C4-2B (cell line): ENCODE measurements around the gene SCNN1G.
A peak's percentile ranks its signal among the peaks of the same experiment; 100 is the strongest.

Experiments used
- H3K27ac ChIP-seq: fragments of 450-650 bp; 2 replicates; pipeline ENCODE4 v1.5.1; 2017
- CTCF ChIP-seq: fragments of 450-650 bp; conservative IDR thresholded peaks from 2 replicates; pipeline ENCODE4 v1.5.1; 2017; ENCODE audit warnings: mild to moderate bottlenecking
- ZFX ChIP-seq: fragments of 450-650 bp; IDR thresholded peaks from 2 replicates; pipeline ENCODE4 v1.6.1; 2017

Gene SCNN1G

GRCh38 chr16:23195366-23195978, 12.9 kb downstream of the SCNN1G start:
- no peak overlapping the region for H3K27ac ChIP-seq
- no peak for TF ChIP-seq ZFX
- no peak for TF ChIP-seq CTCF

DNA sequence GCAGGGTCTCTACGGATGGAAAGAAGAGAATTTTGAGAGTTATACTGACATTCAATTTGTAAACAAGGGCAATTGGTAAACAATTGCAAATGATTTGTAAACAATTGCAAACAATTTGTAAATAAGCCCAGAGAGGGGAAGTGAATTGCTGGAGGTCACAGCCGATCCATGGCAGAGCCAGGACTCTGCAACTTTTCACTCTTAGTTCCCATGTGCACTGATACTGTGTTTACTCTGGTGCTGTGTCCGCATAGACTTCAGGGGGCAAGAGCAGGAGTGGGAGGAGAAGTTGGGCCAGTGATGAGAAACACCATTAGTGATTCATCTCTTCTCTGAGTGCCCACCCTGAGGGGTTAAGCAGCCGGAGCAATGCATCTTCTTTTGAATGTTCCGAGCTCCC, 14.0 kb downstream of the SCNN1G start:
- no peak overlapping the region for H3K27ac ChIP-seq

DNA sequence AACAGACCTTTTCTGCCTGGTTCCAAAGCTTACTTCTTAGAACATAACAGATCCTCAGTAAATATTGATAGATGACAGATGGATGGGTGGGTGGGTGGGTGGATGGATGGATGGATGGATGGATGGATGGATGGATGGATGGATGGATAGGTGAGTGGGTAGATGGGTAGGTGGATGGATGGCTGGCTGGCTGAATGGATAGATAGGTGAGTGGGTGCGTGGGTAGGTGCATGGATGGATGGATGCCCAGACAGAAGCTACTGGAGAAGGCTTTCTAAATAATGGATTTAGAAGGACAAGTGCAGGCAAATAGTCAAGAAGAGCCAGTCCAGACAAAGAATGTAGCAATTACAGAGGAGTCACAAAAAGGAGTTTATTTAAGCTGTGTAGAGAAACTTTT, 19.6 kb downstream of the SCNN1G start:
- peak overlapping the region; percentile 64 for H3K27ac ChIP-seq
- TF ChIP-seq CTCF (no peak), ZFX (no peak)

More for the DNA sequence above, 14.0 kb downstream of the SCNN1G start:
- TF ChIP-seq CTCF: no peak
- no peak for TF ChIP-seq ZFX

GRCh38 chr16:23206986-23207385, 24.4 kb downstream of the SCNN1G start:
- no peak for TF ChIP-seq ZFX
- no peak for TF ChIP-seq CTCF
- peak overlapping the region; percentile 72; the same call in 1 of the 2 replicates for H3K27ac ChIP-seq

DNA sequence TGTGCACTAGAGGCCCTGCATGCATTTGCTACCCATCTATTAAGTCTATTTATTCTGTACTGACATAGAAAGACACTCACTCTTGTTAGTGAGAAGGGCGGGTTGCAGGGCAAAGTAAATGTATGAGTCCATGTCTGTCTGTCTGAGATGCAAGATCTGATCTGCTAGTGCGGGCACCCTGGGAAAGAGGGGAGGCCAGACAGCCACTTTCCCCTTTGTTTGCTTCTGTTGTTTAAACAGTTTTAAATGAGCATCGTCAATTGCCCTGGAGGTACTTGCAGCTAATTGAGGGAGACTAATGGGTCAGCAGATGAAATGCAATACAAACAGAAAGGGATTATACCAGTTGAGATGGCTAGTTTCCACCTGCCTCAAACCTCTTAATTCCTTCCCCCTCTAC, 24.9 kb downstream of the SCNN1G start:
- TF ChIP-seq CTCF: no peak
- TF ChIP-seq ZFX: no peak
- H3K27ac ChIP-seq: peak overlapping the region; percentile 72; the same call in 1 of the 2 replicates

GRCh38 chr16:23209606-23210005, 27.1 kb downstream of the SCNN1G start:
- no peak overlapping the region for H3K27ac ChIP-seq
- TF ChIP-seq CTCF (no peak), ZFX (no peak)

GRCh38 chr16:23213831-23214230, 31.3 kb downstream of the SCNN1G start:
- no peak overlapping the region for H3K27ac ChIP-seq
- TF ChIP-seq CTCF (no peak), ZFX (no peak)
